Suprapubic skin (tissue), 4 donors: ENCODE data around the gene DGCR2.

Experiments
- EP300 ChIP-seq: sonication (generic); formaldehyde crosslinking; IDR thresholded peaks from one replicate; pipeline ENCODE4 v1.6.1; 2017; ENCODE audit warnings: antibody characterized with exemption
- POLR2A ChIP-seq, 2 donors: fragments of 450-650 bp; IDR thresholded peaks; one replicate each; pipeline ENCODE4 v1.6.1; 2017; ENCODE audit warnings: antibody characterized with exemption in 2 of 2, mild to moderate bottlenecking in 2 of 2, moderate library complexity in 2 of 2
- POLR2AphosphoS5 ChIP-seq, 3 donors: sonication (generic); formaldehyde crosslinking; IDR thresholded peaks; one replicate each; pipeline ENCODE4 v1.6.1; 2017; ENCODE audit warnings: antibody characterized with exemption in 3 of 3
- TF ChIP-seq, protein P1 (sequence below), 2 donors: fragments of 200-600 bp in 1 of 2; fragments of 450-650 bp in 1 of 2; sonication (generic) in 1 of 2; IDR thresholded peaks; one replicate each; pipeline ENCODE4 v1.5.1; 2016 to 2019; ENCODE audit warnings: antibody characterized with exemption in 2 of 2, mild to moderate bottlenecking in 1 of 2, moderate library complexity in 1 of 2

DNA sequence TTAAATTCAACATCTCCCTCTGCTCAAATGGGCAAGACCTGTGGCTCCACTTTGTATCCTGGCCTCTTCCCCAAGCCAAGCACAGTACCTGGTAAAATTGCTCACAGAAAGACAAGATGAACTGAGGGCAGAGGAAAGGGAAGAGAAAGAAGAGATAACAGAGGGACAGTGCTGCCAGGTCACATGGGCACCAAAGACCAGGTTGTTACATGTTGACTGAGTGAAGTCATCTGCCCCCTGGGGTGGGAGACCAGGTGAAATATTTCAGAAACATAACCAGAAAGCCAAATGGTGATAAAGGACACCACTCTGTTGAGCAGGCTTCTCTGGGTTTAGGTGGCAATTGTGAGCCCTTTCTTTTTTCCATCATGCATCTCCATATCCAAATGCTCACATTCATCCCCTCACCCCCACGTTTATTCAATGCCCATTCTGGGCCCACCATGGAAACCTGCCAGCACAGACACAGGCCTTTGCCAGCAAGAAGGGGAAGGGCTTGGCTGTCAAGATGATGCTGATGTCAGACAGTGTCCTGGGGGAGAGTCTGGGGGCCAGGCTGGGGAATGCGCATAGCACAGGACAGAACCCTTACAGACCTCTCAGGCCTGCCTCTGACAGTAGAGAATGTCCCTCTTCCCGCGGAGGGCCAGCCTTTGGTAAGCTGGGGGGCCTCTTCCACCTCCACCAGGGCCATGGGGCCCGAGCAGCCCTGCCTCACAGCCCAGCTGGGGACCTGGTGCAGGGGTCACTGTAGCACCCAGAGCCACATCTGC, 51.6 kb downstream of the DGCR2 start:
- TF ChIP-seq, protein P1, sequence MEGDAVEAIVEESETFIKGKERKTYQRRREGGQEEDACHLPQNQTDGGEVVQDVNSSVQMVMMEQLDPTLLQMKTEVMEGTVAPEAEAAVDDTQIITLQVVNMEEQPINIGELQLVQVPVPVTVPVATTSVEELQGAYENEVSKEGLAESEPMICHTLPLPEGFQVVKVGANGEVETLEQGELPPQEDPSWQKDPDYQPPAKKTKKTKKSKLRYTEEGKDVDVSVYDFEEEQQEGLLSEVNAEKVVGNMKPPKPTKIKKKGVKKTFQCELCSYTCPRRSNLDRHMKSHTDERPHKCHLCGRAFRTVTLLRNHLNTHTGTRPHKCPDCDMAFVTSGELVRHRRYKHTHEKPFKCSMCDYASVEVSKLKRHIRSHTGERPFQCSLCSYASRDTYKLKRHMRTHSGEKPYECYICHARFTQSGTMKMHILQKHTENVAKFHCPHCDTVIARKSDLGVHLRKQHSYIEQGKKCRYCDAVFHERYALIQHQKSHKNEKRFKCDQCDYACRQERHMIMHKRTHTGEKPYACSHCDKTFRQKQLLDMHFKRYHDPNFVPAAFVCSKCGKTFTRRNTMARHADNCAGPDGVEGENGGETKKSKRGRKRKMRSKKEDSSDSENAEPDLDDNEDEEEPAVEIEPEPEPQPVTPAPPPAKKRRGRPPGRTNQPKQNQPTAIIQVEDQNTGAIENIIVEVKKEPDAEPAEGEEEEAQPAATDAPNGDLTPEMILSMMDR (IDR thresholded peaks at IDR 0.05): no peak
- TF ChIP-seq POLR2AphosphoS5 (IDR thresholded peaks at IDR 0.05) (no peak), POLR2A (IDR thresholded peaks at IDR 0.05) (no peak), EP300 (no peak)
